Endothelial cell of umbilical vein (primary cell): Measurements from ENCODE around the gene CEMP1. TPM values are rescaled to one million over a fixed set of nuclear protein-coding genes. Genes with fewer than 3 reads are reported as not detected.

Experiments
- BruUV-seq: library from RNA; stranded (reverse); fragments of 400-500 nt; replicated peaks from 2 replicates; lab custom pipeline; 2021; lab: Mats Ljungman, UMichigan
- CTCF ChIA-PET: fragments of 300-600, 350-600 bp; sonication (Branson Sonifier 250); formaldehyde crosslinking; loops from one replicate; lab custom pipeline; 2021; ENCODE audit warnings: antibody characterized with exemption, inconsistent platforms; lab: Charles Lee
- POLR2A ChIA-PET: fragments of 300-600, 350-600 bp; sonication (Branson Sonifier 250); formaldehyde crosslinking; loops from one replicate; lab custom pipeline; 2021; ENCODE audit warnings: antibody characterized with exemption, inconsistent platforms; lab: Charles Lee
- DNase-seq: peaks from one replicate; pipeline ENCODE4 v3.0.0-alpha.2; 2011; ENCODE audit warnings: low read depth, low spot score
- FAIRE-seq: peaks from 2 replicates; lab custom pipeline; 2011; peaks lifted over from hg19 to GRCh38; lab: Jason Lieb, UNC
- H2AFZ ChIP-seq: 2 replicates; pipeline ENCODE4 v1.6.0; 2012; ENCODE audit warnings: low read depth, low read length, control low read depth, inconsistent platforms
- H3K27ac ChIP-seq: 2 replicates; pipeline ENCODE4 v1.5.1; 2011; ENCODE audit warnings: low read depth, mild to moderate bottlenecking, control low read depth, low read length, moderate library complexity; ENCODE audit not compliant: insufficient read depth
- H3K27me3 ChIP-seq, 2 experiments: 2 replicates each; pipeline versions ENCODE4 v1.6.0 to v1.6.1; 2011; ENCODE audit warnings: low read length in 2 of 2, mixed read lengths in 1 of 2; ENCODE audit not compliant: control insufficient read depth in 2 of 2, insufficient read depth in 2 of 2
- H3K36me3 ChIP-seq, 2 experiments: 2 replicates in 1 of 2; 3 replicates in 1 of 2; pipeline ENCODE4 v1.5.1; 2011; ENCODE audit warnings: low read length in 2 of 2, mild to moderate bottlenecking in 1 of 2, moderate library complexity in 1 of 2; ENCODE audit not compliant: control insufficient read depth in 2 of 2, insufficient read depth in 2 of 2; ENCODE audit errors: extremely low read depth in 1 of 2
- H3K4me1 ChIP-seq: 3 replicates; pipeline ENCODE4 v1.5.1; 2011; ENCODE audit warnings: mild to moderate bottlenecking, low read length; ENCODE audit not compliant: control insufficient read depth, insufficient read depth; ENCODE audit errors: extremely low read depth
- H3K4me2 ChIP-seq: 2 replicates; pipeline ENCODE4 v1.6.1; 2011; ENCODE audit warnings: low read length, control low read depth, mixed read lengths; ENCODE audit not compliant: insufficient read depth
- H3K4me3 ChIP-seq, 3 experiments: fragments of 200-600 bp in 1 of 3; sonication (generic), shearing (Covaris generic) in 1 of 3; replicated peaks in 1 of 3; 2 replicates each; pipeline ENCODE4 v1.5.1; 2011 to 2016; ENCODE audit warnings: control low read depth in 3 of 3, low read length in 3 of 3, mild to moderate bottlenecking in 2 of 3, inconsistent platforms in 1 of 3, low read depth in 1 of 3, moderate library complexity in 1 of 3; ENCODE audit not compliant: insufficient read depth in 1 of 3
- H3K79me2 ChIP-seq: 2 replicates; pipeline ENCODE4 v1.6.0; 2012; ENCODE audit warnings: low read length, inconsistent platforms; ENCODE audit not compliant: control insufficient read depth, insufficient read depth
- H3K9ac ChIP-seq: replicated peaks from 2 replicates; pipeline ENCODE3; 2011; ENCODE audit warnings: low read length, control low read depth; ENCODE audit not compliant: insufficient read depth; ENCODE audit errors: extremely low read depth
- H3K9me1 ChIP-seq: replicated peaks from 3 replicates; pipeline ENCODE4 v1.6.0; 2011; ENCODE audit warnings: mild to moderate bottlenecking, low read length; ENCODE audit not compliant: control insufficient read depth, insufficient read depth; ENCODE audit errors: extremely low read depth
- H3K9me3 ChIP-seq: replicated peaks from 2 replicates; pipeline ENCODE4 v1.5.1; 2012; ENCODE audit warnings: low read length, inconsistent platforms; ENCODE audit not compliant: control insufficient read depth, insufficient read depth
- H4K20me1 ChIP-seq: replicated peaks from 2 replicates; pipeline ENCODE3; 2011; ENCODE audit warnings: mild to moderate bottlenecking, low read length; ENCODE audit not compliant: control insufficient read depth, insufficient read depth; ENCODE audit errors: extremely low read depth
- CTCF ChIP-seq, 2 donors: IDR thresholded peaks; 1 replicate in 1 of 2; 2 replicates in 1 of 2; pipeline ENCODE4 v1.5.1; 2011; ENCODE audit warnings: low read length in 2 of 2, mild to moderate bottlenecking in 2 of 2, moderate library complexity in 2 of 2, control low read depth in 1 of 2, inconsistent platforms in 1 of 2, low read depth in 1 of 2; ENCODE audit not compliant: insufficient read depth in 1 of 2; ENCODE audit errors: extremely low read depth in 1 of 2
- EZH2 ChIP-seq: IDR thresholded peaks from 2 replicates; pipeline ENCODE4 v1.6.1; 2012; ENCODE audit warnings: borderline replicate concordance, low read depth, mild to moderate bottlenecking, moderate library complexity, low read length, inconsistent platforms; ENCODE audit not compliant: severe bottlenecking
- FOS ChIP-seq: IDR thresholded peaks from 2 replicates; pipeline ENCODE4 v1.6.1; 2011; ENCODE audit warnings: mild to moderate bottlenecking, low read length, moderate library complexity, borderline replicate concordance; ENCODE audit not compliant: insufficient read depth
- GATA2 ChIP-seq: IDR thresholded peaks from 2 replicates; pipeline ENCODE4 v1.7.0; 2011; ENCODE audit warnings: low read depth, mild to moderate bottlenecking, moderate library complexity, mixed read lengths, low read length; ENCODE audit not compliant: insufficient read length, insufficient read depth
- JUN ChIP-seq: IDR thresholded peaks from 2 replicates; pipeline ENCODE4 v1.6.1; 2011; ENCODE audit warnings: borderline replicate concordance, low read depth; ENCODE audit not compliant: insufficient read length, insufficient read depth
- MAX ChIP-seq: IDR thresholded peaks from 2 replicates; pipeline ENCODE4 v1.6.1; 2011; ENCODE audit not compliant: insufficient read depth, insufficient read length
- MYC ChIP-seq: IDR thresholded peaks from one replicate; pipeline ENCODE4 v1.6.1; 2011; ENCODE audit warnings: mild to moderate bottlenecking, low read depth, low read length
- POLR2A ChIP-seq: IDR thresholded peaks from 2 replicates; pipeline ENCODE4 v1.6.1; 2012; ENCODE audit warnings: low read depth, mild to moderate bottlenecking, control low read depth, low read length
- POLR2AphosphoS5 ChIP-seq: IDR thresholded peaks from 2 replicates; pipeline ENCODE4 v1.6.1; 2012; ENCODE audit warnings: low read depth, mild to moderate bottlenecking, control low read depth, low read length, moderate library complexity; ENCODE audit not compliant: insufficient read depth
- dilution Hi-C: fragments of 300-500 bp; cut with MboI; formaldehyde crosslinking; loops from one replicate; pipeline ENCODE4 v1.15.0; 2019; ENCODE audit warnings: low sequenced_read_pairs; ENCODE audit not compliant: extremely low pct_ligation_motif_present
- intact Hi-C: fragments of 100-400 bp; cut with micrococcal nuclease; formaldehyde crosslinking; loops from one replicate; pipeline ENCODE4 v1.10.0; 2022
- polyA plus RNA-seq, 4 experiments: library from polyadenylated mRNA; depleted of rRNA in 3 of 4; stranded (reverse) in 3 of 4; unstranded in 1 of 4; fragments of >200 nt; gene quantifications; 2 replicates each; pipeline versions ENCODE4 v1.2.1 to v1.2.3, GENCODE V29; 2011 to 2012; ENCODE audit warnings: missing spikeins in 1 of 4
- total RNA-seq: library from RNA; stranded (reverse); gene quantifications from 2 replicates; pipeline ENCODE4 v1.2.3, GENCODE V29; 2021

The CEMP1 gene
- total and polyA plus RNA-seq, 2 donors (not counting 3 experiments of a cell fraction or from before 2014, with no cell fraction given), result not detected

DNA sequence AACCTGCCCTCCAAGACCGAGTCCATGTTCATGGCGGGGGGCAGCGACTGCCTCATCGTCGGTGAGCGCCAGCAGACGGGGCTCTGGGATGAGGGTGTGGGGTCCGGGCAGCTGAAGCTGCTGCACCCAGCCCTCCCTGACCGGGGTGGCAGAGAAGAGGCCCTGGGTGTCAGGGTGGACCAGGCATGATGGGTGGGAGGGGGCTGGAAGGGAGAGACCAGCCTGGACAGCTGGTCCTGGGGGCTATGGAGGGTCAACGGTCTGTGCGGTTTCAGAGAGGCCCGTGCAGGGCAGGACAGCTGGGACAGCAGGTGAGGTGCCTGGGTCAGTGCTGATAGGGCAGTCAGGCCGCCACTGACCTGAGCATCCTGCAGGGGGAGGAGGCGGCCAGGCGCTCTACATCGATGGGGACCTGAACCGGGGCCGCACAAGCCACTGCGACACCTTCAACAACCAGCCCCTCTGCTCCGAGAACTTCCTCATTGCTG lies 30.7 kb downstream of the CEMP1 start:
- intact Hi-C loops, result loop anchor here (2.0 kb wide), 2 partner anchors 26 to 232 kb away; partner anchors contain the start of genes RNPS1 and TBC1D24
- no peak overlapping the region for H3K4me2 ChIP-seq
- H3K4me1 ChIP-seq, result no peaks in the 10 kb centered on the region
- no peaks in the 10 kb centered on the region for H3K9me1 ChIP-seq
- no peak for FAIRE-seq
- ChIA-PET CTCF (interaction anchor here (0.5 to 2.7 kb wide), 20 partner anchors 9 to 306 kb away, joined by 3 to 25 read pairs (median 8); partner anchors contain the start of genes ABCA3, CCNF, ECI1 and NTN3), POLR2A (no interaction called here)
- BruUV-seq, result no TSS peak
- no peak overlapping the region for H2AFZ ChIP-seq
- no peaks in the 10 kb centered on the region for H3K27me3 ChIP-seq
- H3K9me3 ChIP-seq, result no peaks in the 10 kb centered on the region
- DNase-seq, result no peak
- H3K9ac ChIP-seq, result no peak overlapping the region
- H3K27ac ChIP-seq, result no peak overlapping the region
- TF ChIP-seq GATA2 (no peak), CTCF (IDR thresholded peaks at IDR 0.05; ENCODE audit: extremely low read depth in 1 of 2, insufficient read depth in 1 of 2, low read depth in 1 of 2, low read length in 2 of 2) (no peak), MAX (no peak), JUN (no peak), EZH2 (no peak), POLR2AphosphoS5 (no peak), MYC (no peak), POLR2A (no peak), FOS (no peak)
- dilution Hi-C loops, result no loop called here
- no peaks in the 10 kb centered on the region for H4K20me1 ChIP-seq
- peaks cover 0 to 16% of the 10 kb centered on the region in 2 experiments for H3K36me3 ChIP-seq
- no peaks in the 10 kb centered on the region for H3K79me2 ChIP-seq
- no peak overlapping the region for H3K4me3 ChIP-seq
